NCI-H1694 (cell line): ENCODE measurements around the gene MED26.
"Not testable (repeated sequence)": the region's sequence is repeated elsewhere in the genome, so short reads cannot be mapped to it uniquely, and the experiment has no call there.

Experiments
- DNase-seq: peaks from one replicate; lab custom pipeline; 2025; lab: John Stamatoyannopoulos, UW

The MED26 gene

GRCh38 chr19:16572332-16573211, 55.4 kb downstream of the MED26 start, which contains the start of gene SLC35E1:
SLC35E1 (minus strand) TSS chr19:16572415; CDS start chr19:16572364, 51 bp downstream.
- peak; percentile 84 for DNase-seq

DNA sequence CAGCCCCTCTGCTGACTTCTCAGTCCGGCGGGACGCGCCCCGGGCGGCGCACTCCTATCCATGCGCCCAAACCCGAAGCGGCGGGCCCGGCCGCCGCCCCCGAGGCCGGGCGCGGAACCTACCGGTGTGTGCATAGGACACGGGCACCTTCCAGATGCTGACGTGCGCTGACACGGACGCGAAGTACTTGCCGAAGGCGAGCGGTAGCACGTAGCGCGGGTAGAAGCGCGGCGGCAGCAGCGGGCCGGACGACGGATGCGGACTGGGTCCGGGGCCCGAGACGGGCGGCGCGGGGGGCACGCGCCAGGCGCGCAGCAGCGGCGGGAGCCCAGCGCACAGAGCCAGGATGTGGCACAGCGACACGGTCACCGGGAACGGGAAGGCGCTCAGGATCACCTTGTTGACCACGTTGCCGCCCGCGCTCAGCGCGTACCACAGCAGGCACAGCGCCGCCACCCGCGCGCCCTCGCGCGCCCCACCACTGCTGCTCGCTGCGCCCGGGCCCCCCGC, 56.1 kb downstream of the MED26 start:
- DNase-seq, result no peak

DNA sequence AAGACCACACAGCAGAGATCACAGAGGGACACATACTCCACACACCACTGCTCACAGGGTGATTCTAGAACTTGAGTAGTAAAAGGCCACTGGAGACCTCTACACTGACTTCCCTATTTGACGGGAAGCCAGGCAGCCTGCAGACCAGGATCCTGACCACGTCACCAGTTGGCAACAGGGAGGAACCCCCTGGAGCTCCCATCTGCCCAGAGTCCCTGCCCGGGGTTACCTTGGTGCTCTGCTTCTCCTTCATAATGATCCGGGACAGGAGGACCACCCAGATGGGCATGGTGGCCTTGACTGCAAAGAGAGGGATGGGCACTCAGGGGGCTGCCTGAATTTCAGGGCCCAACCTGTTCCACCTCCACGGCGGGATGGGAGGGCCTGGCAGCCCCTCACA, 56.7 kb downstream of the MED26 start:
- DNase-seq, result no peak

- DNase-seq, result no peak
Measured at GRCh38 chr19:16569609-16570320, 58.2 kb downstream of the MED26 start.

GRCh38 chr19:16566702-16567101, 61.3 kb downstream of the MED26 start:
- DNase-seq, result no peak

- DNase-seq, result no peak
Measured at GRCh38 chr19:16566161-16566560, 61.8 kb downstream of the MED26 start.

- no peak for DNase-seq
Measured at GRCh38 chr19:16564842-16565241, 63.2 kb downstream of the MED26 start.

GRCh38 chr19:16562608-16563025, 65.4 kb downstream of the MED26 start:
- DNase-seq, result no peak

- peak; percentile 15 for DNase-seq
Measured at GRCh38 chr19:16561382-16561781, 66.6 kb downstream of the MED26 start.

GRCh38 chr19:16559780-16560276, 68.2 kb downstream of the MED26 start:
- DNase-seq, result no peak

DNA sequence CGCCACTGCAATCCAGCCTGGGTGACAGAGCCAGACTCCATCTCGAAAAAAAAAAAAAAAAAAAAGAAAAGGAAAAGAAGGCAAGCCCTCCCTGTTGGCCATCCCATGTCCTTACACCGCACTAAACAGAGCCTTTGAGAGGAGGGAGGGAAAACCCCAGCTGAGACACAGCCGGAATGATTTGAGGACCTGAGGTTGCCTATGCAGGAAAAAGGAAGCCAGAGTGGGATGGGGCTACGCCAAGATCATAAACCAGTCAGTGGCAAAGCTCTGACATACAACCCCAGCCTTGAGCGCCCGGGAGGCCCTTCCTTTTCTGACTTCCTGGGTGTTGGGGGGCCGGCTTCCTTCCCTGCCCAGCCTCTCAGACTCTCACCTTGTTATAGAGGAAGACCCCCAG, 73.2 kb downstream of the MED26 start:
- no peak for DNase-seq

DNA sequence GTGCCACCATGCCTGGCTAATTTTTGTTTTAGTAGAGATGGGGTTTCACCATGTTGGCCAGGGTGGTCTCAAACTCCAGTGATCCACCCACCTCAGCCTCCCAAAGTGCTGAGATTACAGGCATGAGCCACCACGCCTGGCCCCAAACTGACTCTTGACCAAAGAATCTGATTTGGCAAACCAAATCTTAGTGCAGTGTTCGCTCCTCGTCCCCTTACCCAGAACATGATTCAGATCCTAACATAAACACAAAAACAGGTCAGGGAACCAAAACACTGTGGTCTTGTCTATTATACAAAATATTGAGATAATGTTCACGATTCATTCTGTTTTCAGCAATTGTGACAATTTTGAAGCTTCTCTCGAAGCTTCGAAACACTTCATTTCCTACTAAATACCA, 76.1 kb downstream of the MED26 start:
- DNase-seq, result not testable (repeated sequence)

- no peak for DNase-seq
Measured at GRCh38 chr19:16548956-16549355, 79.0 kb downstream of the MED26 start.

- DNase-seq, result no peak
Measured at GRCh38 chr19:16544473-16545231, 83.4 kb downstream of the MED26 start.

- DNase-seq, result not testable (repeated sequence)
Measured at GRCh38 chr19:16543734-16544133, 84.3 kb downstream of the MED26 start.

GRCh38 chr19:16542910-16543472, 85.0 kb downstream of the MED26 start:
- no peak for DNase-seq

DNA sequence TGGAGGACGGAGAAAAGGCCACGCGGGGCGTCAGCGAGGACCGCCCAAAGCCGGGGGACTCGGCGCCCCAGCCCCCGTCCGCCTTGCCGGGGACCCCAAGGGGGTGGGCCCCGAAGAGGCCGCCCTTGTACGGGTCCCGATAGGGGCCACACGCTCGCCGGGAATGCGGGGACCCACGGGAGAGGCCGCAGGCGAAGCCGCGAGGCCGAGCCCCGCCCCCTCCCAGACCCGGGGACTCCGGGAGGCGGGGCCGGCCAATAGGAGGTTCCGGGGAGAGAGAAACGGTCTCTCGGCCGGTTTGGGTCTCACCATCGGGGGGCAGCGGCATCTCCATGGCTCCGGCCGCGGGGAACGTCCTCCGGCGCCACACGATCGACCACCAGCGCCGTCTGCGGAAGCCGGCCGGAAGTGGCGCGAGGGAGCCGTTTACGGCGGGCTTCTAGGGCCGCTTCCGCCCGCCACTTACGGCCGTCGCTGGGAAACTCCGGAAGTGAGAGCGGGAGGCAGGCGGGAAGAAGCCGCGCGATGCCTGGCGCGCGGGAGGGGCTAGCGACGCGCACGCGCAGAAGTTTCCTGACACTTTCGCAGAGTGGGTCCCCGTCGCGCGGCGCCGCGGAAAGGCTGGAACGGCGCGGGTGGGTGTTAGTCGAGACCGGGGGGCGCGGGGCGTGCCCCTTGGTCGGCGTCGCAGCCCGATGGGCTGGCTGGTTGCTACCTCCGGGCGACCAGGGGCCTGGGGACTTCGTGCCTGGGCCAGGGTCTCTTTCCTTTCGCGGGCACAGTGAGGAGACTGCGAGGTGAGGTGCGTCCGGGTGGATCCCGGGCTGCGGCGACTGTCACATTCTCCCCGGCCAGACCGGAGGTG, 85.7 kb downstream of the MED26 start, which contains the start of gene CHERP:
Gene CHERP (minus strand): TSS at position 393 of the 865 bp plus-strand sequence. CDS start 59 bp downstream, at position 334.
- peak; percentile 65 for DNase-seq

GRCh38 chr19:16541526-16542044, 86.4 kb downstream of the MED26 start:
- DNase-seq, result no peak

DNA sequence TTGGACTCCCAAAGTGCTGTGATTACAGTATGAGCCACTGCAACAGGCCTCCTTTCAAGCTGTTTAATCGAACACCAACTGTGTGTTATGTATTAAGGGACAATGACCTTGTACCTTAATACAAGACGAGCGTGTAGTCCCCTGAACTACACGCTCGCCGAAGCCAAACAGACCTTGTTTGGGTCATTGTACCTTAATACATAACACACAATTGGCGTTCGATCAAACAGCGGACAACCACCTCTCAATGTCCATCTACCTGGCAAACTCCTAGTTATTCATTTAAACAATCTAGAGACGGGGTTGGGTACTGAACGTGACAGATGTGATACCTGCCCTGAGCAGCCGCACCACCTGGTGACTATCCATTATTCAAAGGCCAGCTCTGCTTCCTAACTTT, 87.1 kb downstream of the MED26 start:
- DNase-seq, result no peak

- DNase-seq, result no peak
Measured at GRCh38 chr19:16537111-16537510, 90.9 kb downstream of the MED26 start.
